Left forelimb (tissue), 1 donor: ENCODE measurements around the gene PPP1CA.
"Not testable (repeated sequence)": the region's sequence is repeated elsewhere in the genome, so short reads cannot be mapped to it uniquely, and the experiment has no call there.

Experiments used
- DNase-seq: peaks from one replicate; pipeline ENCODE4 v3.0.0-alpha.2; 2018; ENCODE audit warnings: low spot score

Gene PPP1CA

DNA sequence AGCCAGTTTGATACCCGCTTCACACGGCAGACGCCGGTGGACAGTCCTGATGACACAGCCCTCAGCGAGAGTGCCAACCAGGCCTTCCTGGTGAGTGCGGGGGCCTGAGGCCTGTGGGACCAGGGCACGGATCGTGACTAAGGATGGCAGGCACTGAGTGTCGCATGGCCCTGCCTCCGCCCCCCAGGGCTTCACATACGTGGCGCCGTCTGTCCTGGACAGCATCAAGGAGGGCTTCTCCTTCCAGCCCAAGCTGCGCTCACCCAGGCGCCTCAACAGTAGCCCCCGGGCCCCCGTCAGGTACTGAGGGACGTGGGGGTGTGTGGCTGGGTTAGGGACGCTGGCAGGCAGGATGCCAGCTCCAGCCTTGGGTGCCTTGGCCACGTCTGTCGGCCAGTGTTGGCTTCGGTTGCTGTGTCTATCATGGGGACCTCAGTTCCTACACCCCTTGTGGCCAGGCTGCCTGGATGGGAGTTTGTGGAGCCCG is 32.8 kb upstream of the PPP1CA start:
- DNase-seq = no peak

DNA sequence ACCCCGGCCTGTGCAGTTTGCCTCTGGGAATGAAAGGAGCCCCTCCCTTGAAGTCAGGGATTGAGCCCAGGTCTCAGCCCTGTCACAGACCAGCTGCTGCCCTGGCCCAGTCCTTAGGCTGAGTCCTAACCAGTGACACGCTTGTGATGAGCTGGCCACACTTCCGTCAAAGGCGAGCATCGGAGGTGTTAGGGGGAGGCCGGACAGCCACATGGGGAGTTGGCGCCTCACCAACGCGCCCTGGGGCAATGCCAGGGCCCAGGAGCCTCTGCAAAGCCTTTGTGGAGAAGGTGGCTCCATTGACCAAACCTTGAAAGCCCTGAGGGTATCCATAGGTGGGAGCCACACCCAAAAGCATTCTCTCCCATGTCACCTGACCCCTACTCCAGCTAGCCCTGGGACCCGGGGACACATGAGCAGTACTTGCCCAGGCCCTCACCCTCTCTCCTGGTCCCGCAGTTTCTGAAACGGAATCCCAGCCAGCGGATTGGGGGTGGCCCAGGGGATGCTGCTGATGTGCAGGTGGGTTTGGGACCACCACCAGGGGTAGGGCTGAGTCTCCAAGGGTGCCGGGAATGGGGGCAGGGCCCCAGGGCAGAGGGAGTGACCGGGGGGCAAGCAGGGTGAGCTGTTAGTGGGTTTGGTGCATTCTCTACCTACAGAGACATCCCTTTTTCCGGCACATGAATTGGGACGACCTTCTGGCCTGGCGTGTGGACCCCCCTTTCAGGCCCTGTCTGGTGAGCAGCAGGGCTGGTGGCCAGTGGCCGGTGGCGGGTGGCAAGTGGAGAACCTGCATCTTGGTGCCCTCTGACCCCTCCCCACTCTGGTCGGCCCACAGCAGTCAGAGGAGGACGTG is 32.1 kb upstream of the PPP1CA start:
- DNase-seq = no peak

DNA sequence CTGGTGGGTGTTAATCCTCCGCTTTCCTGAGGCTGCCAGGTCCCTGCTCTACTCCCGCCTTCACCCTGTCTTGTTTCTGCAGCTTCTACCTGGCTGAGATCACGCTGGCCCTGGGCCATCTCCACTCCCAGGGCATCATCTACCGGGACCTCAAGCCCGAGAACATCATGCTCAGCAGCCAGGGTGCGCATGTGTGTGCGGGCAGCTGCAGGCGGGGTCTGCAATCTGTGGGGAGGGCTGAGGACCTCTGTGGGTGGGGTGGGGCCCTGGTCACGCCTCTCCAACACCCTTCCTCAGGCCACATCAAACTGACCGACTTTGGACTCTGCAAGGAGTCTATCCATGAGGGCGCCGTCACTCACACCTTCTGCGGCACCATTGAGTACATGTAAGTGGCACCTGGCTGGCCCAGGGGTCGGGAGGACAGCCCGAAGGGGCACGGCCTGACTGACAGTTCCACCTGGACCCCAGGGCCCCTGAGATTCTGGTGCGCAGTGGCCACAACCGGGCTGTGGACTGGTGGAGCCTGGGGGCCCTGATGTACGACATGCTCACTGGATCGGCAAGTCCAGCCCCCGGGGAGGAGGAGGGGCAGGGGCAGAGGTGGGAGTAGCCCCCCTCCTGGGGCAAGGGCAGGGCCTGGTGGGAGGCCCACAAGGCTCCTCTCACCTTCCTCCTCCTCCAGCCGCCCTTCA is 31.1 kb upstream of the PPP1CA start:
- DNase-seq = no peak

DNA sequence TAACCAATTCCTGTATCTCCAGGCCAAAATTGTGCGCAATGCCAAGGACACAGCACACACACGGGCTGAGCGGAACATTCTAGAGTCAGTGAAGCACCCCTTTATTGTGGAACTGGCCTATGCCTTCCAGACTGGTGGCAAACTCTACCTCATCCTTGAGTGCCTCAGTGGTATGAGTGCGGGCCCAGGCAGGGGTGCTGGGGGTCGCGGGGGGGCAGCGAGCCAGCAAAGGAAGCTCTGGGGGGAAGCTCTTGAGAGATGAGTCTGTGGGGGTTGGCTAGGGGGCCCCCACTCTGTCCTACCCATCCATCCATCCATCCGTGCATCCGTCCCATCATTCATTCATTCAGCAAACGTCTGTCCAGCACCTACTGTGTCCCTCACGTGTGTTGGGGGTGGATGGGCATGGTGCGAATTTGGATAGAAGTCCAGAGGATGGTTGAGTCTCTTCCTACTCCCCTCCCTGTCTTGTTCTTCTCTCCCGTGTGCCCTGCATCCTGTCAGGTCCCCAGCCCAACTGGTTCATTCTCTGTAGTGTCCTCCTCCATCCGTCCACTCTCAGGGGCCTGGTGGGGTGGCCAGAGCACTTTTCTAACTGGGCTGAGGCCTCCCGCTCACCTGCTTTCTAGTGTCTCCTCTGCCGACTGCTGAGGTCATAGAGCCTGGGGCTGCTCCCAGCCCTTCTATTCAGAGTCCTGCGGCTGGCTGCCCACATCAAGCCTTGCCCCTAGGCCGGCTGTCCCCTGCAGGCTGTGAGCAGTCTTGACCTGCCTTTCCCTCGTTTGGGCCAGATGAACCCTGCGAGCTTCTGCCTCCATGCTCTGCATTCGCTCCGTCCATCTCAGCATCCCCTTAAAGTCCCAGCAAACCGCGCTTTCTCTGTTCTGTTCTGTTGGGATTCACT is 29.9 kb upstream of the PPP1CA start:
- DNase-seq = no peak

DNA sequence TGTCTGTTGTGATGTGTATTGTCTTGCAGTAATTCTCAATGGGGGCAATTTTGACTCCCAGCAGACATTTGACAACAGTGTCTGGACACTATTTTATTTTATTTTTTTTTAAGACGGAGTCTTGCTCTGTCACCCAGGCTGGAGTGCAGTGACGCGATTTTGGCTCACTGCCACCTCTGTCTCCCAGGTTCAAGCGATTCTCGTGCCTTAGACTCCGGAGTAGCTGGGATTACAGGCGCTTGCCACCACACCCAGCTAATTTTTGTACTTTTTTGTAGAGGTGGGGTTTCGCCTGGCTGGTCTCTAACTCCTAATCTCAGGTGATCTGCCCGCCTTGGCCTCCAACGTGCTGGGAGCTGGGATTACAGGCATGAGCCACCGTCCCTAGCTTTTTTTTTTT is 28.1 kb upstream of the PPP1CA start:
- no peak for DNase-seq

DNA sequence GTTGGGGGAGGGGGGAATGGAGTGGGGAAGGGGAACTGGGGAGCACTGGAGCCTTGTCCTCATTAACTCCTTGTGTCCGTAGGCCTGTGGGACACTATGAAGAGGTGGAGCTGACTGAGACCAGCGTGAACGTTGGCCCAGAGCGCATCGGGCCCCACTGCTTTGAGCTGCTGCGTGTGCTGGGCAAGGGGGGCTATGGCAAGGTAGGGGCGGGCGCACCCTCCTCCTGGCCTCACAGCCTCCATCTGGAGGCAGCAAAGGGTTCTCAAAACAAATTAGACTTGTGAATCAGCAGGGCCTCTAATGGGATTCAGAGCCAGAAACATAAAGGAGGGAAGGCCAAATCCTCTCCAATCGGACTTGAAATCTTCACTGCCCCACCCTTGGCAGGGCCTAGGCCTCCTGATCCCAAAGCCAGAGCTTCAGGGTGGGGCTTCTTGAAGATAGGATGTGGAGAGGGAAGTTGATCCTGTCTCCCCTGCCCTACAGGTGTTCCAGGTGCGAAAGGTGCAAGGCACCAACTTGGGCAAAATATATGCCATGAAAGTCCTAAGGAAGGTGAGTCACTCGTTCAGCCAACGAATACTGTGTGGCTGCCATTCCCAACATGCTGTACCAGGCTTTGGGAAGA is 27.5 kb upstream of the PPP1CA start:
- no peak for DNase-seq

DNA sequence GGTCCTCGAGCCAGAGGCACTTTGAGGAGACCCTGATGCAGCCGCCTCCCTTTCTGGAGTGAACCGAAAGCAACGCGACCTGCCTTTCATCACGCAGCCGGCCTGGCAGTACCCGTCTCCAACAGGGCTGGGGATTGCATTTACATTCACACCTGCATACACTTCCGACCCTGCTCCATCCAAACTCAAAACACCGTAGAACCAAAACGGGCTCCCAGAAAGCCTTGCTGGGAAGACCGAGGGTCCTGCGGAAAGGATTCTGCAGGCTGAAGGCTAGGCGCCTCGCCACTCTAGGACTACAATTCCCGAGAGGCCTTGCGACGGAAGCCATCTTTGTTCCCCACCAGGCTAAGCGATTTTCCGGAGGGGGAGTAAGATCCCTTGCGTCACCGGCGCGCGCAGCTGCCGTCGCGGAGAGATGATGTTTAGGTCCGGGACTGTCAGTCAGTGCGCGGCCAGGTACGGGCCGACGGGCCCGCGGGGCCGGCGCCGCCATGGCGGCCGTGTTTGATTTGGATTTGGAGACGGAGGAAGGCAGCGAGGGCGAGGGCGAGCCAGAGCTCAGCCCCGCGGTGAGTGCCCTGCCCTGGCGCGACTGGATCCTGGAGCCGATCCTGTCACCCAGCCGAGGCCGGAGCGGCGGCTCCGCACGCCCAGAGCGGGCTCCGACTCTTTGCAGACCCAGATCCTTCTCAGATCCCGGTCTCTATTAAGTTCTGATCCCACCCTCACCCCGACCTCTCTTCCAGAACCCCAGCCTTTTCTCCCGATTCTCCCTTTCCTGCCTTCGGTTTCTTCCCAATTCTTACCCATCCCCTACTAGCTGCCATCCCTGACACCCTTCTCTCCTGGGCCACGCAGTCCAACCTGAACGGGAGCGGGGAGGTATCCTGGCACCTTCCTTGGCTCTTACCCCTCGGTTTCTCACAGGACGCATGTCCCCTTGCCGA is 26.7 kb upstream of the PPP1CA start, which contains the start of gene RPS6KB2:
Gene RPS6KB2, plus strand, starts transcription at position 443 of the 950 bp plus-strand sequence. Its CDS starts 52 bp downstream, at position 495.
- peak; percentile 98 for DNase-seq

DNA sequence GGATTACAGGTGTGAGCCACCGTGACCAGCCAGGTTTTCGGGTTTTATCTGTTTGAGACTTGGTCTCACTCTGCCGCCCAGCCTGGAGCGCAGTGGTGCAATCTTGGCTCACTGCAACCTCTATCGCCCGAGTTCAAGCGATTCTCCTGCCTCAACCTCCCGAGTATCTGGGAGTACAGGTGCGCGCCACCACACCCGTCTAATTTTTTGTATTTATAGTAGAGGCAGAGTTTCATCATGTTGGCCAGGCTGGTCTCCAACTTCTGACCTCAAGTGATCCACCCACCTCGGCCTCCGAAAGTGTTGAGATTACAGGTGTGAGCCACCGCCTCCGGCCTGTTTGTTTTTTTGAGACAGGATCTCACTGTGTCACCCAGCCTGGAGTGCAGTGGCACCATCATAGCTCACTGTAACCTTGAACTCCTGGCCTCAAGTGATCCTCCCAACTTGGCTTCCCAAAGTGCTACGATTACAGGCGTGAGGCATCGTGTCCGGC is 25.8 kb upstream of the PPP1CA start:
- not testable (repeated sequence) for DNase-seq

DNA sequence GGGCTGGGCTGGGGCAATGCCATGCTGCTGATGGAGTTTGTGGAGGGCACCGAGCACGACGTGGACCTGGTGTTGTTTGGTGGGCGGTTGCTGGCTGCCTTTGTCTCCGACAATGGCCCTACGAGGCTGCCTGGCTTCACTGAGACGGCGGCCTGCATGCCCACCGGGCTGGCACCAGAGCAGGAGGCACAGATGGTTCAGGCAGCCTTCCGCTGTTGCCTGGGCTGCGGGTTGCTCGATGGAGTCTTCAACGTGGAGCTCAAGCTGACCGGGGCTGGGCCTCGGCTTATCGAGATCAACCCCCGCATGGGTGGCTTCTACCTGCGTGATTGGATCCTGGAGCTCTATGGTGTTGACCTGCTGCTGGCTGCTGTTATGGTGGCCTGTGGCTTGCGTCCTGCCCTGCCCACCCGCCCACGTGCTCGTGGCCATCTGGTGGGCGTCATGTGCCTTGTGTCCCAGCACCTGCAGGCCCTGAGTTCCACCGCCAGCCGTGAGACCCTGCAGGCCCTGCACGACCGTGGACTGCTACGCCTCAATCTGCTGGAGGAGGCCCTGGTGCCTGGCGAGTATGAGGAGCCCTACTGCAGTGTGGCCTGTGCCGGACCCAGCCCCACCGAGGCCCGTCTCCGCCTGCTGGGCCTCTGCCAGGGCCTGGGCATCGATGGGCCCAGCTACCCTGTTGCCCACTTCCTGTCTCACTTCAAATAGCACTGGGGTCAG is 22.4 kb upstream of the PPP1CA start:
- DNase-seq = no peak

DNA sequence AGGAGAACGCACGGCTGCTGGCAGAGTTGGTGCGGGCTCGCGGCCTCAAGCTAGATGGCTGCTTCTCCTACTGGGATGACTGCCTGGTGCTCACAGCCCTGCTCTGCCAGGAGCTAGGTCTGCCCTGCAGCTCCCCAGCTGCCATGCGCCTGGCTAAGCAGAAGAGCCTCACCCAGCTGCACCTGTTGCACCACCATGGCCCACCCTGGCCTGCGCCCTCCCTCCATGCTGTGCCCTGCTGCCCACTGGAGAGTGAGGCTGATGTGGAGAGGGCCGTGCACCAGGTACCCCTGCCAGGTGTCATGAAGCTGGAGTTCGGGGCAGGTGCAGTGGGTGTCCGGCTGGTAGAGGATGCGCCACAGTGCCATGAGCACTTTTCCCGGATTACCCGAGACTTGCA is 21.8 kb upstream of the PPP1CA start:
- no peak for DNase-seq

DNA sequence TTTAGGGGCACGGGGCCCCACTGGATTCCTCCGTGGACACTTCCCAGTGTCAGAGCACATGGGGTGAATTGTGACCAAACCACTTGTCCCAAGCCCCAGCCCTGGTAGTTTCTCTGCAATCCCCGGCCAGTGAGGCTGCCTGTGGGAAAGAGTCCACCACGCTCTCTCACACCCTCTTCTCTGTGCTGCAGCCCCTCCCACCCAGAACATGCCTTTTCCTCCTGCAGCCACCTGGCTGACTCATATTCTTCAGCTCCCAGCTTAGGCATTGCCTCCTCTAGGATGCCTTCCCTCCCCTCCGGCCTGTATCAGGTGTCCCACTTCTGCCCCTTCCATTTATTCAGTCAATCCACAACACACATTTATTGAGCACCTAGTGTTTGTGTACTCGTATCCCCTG is 21.2 kb upstream of the PPP1CA start:
- DNase-seq = no peak

DNA sequence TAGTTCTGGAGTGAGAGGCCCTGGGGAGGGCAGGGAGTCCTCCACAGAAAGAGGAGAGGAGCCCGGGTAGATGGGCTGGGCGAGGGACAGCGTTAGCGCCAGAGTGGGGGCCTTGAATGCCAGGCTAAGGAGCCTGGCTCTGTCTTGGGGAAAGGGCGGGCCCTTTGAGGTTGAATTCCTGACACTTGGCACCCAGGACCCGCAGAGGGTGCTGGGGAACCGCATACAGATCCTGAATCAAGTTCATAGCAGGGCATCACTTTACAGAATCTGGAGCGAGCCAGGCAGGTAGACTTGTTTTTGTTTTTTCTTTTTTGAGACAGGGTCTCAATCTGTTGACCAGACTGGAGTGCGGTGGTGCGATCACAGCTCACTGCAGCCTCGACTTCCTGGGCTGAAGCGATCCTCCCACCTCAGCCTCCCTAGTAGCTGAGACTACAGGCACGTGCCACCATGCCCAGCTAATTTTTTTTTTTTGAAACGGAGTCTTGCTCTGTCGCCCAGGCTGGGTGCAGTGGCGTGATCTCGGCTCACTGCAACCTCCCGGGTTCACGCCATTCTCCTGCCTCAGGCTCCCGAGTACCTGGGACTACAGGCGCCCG is 19.9 kb upstream of the PPP1CA start:
- no peak for DNase-seq

DNA sequence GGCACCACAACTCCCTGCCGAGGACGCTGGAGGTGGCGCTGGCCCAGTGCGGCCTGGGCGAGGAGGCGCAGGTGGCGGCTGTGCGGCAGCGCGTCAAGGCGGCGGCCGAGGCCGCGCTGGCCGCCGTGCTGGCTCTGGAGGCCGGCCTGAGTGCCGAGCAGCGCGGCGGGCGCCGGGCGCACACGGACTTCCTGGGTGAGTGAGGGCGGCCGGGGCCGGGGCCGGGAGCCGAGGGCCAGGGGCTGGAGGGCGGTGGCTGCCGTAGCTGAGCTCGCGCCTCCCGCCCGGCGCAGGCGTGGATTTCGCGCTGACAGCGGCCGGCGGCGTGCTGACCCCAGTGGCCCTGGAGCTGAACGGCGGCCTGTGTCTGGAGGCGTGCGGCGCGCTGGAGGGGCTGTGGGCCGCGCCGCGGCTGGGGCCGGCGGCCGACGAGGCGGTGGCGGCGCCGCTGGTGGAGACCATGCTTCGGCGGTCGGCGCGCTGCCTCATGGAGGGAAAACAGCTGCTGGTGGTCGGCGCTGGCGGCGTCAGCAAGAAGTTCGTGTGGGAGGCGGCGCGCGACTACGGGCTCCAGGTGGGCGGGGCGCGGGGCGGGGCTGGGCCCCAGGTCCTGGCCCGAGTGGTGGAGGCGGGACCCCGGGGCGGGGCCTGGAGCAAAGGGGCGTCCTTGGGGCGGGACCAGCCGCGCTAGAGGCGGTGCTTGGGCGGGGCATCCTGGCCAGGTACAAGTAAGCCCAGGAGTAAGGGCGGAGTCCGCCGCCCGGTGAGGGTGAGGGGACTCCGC is 19.2 kb upstream of the PPP1CA start:
- DNase-seq = peak; percentile 97

DNA sequence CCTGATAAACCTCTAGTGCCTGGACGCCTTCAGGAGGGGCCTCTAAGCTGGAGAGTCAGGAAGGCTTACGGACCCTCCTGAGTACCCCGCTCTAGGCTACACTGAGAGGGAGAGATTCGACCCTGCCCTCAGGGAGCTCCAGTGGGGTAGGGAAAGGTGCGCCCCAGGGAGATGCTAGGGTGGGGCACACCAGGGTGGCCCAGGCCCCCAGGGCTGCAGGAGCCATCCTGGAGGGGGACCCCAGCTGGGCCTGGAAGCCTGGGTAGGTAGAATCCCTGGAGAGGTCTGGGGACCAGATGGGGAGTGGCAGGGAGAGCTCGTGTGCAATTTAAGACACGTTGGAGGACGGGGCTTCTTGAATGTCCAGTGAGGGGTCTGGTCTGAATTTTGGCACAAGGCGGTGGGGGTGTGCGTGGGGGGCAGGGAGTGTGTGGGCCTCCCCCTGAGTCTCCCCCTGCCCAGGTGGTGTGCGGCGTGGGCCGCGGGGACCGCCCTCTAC is 18.5 kb upstream of the PPP1CA start:
- DNase-seq = no peak

DNA sequence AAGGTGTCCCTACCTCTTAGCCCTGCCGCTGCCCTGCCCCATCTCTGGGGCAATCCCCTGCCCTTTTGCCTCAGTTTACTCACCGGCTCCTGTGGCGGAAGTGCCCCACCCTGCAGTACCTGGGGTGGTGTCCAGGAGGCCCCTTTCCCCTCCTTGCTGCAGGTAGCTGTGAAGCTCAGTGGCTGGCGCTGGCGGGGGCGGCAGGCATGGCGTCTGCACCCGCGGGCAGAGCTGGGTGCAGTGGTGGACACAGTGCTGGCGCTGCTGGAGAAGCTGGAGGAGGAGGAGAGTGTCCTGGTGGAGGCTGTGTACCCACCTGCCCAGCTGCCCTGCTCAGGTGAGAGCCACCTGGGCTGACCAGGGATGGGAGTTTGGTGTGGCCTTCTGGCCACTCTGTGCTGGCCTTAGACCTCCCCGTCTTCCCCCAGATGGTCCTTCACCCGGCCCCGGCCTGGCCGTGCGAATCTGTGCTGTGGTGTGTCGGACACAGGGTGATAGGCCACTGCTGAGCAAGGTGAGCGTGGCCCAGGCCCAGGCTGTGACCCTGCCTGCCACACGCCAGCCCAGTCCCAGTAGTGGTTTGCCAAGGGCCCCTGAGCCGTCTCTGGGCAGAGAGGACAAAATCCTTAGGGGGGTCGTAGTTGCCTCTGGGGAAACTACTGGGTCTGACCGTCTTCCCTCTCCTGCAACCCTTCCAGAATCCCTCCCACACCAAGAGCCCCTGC is 17.8 kb upstream of the PPP1CA start:
- no peak for DNase-seq

DNA sequence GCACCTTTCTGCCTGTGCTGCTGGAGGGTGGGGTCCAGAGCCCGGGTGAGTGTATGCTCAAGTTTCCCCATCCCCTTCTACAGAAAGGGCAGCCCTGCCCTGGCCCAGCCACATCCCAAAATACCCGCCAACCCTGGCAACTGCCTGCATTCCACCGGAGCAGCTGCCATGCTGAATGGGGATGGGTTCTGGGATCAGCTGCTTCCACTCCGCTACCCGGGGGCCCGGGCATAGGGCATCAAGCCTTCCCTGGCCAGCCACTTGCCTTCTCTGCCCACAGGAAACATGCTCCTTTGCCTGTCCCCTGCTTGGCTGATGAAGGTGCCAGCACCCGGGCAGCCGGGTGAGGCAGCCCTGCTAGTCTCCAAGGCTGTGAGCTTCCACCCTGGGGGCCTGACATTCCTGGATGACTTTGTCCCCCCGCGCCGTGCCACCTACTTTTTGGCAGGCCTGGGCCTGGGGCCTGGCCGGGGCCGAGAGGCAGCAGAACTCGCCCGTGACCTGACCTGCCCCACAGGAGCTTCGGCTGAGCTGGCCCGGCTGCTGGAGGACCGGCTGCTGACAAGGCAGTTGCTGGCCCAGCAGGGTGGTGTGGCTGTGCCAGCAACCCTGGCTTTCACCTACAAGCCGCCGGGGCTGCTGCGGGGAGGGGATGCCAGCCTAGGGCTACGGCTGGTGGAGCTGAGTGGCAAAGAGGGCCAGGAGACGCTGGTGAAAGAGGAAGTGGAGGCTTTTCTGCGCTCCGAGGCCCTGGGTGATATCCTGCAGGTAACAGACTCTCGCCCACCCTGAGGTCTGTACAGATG is 17.0 kb upstream of the PPP1CA start:
- DNase-seq = peak; percentile 78

DNA sequence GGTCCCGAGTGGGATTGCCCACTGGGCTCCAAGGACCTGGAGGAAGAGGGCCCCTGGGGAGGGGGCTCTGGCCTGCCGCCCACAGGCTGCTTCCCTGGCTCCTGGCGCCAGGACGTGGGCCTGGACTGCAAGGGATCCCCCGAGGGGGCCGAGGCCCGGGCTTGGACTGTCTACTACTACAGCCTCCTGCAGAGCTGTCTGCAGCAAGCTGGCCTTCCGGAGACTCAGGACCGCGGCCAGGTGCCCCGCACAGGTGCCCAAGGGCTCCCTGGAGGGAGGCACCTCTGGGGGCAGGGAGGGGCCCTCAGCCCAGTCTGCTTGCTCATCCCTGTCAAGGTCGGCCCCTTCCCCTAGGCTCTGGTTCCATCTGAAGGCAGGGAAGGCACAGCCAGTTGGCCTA is 15.8 kb upstream of the PPP1CA start:
- no peak for DNase-seq
